Astrocyte (in vitro differentiated cells and primary cell): ENCODE data around the gene LMBRD1. TPM values are rescaled to one million over a fixed set of nuclear protein-coding genes. Genes with fewer than 3 reads are reported as not detected.

Source experiments
- DNase-seq: peaks from one replicate; pipeline ENCODE4 v3.0.0-alpha.2; 2010; ENCODE audit warnings: low read depth
- FAIRE-seq: peaks from 2 replicates; lab custom pipeline; 2011; peaks lifted over from hg19 to GRCh38; lab: Jason Lieb, UNC
- H2AFZ ChIP-seq: 2 replicates; pipeline ENCODE4 v1.6.0; 2012; ENCODE audit warnings: low read depth, low read length, inconsistent platforms
- H3K27ac ChIP-seq: 2 replicates; pipeline ENCODE4 v1.5.1; 2011; ENCODE audit warnings: low read depth, low read length, inconsistent platforms
- H3K27me3 ChIP-seq: 2 replicates; pipeline ENCODE4 v1.6.0; 2011; ENCODE audit warnings: low read length, inconsistent platforms; ENCODE audit not compliant: insufficient read depth
- H3K36me3 ChIP-seq: 2 replicates; pipeline ENCODE4 v1.5.1; 2011; ENCODE audit warnings: low read length, inconsistent platforms; ENCODE audit not compliant: insufficient read depth
- H3K4me1 ChIP-seq: 2 replicates; pipeline ENCODE4 v1.5.1; 2011; ENCODE audit warnings: low read length, inconsistent platforms; ENCODE audit not compliant: insufficient read depth
- H3K4me2 ChIP-seq: 2 replicates; pipeline ENCODE4 v1.6.0; 2012; ENCODE audit warnings: low read length, inconsistent platforms
- H3K4me3 ChIP-seq: 2 replicates; pipeline ENCODE4 v1.5.1; 2011; ENCODE audit warnings: low read depth, mild to moderate bottlenecking, low read length, inconsistent platforms; ENCODE audit not compliant: insufficient read depth
- H3K79me2 ChIP-seq: 2 replicates; pipeline ENCODE4 v1.6.0; 2012; ENCODE audit warnings: mild to moderate bottlenecking, low read length, inconsistent platforms; ENCODE audit not compliant: insufficient read depth
- H3K9ac ChIP-seq: 2 replicates; pipeline ENCODE4 v1.6.0; 2012; ENCODE audit warnings: mild to moderate bottlenecking, low read length, inconsistent platforms
- H3K9me3 ChIP-seq: 2 replicates; pipeline ENCODE4 v1.5.1; 2012; ENCODE audit warnings: low read depth, mild to moderate bottlenecking, low read length, inconsistent platforms; ENCODE audit not compliant: insufficient read depth
- H4K20me1 ChIP-seq: 2 replicates; pipeline ENCODE4 v1.6.0; 2012; ENCODE audit warnings: low read length, inconsistent platforms; ENCODE audit not compliant: insufficient read depth
- H3K27ac Mint-ChIP-seq: one replicate; pipeline ENCODE4 v1.8.0; 2021; ENCODE audit warnings: mild to moderate bottlenecking, mixed read lengths; ENCODE audit not compliant: unreplicated experiment
- H3K27me3 Mint-ChIP-seq: one replicate; pipeline ENCODE4 v1.8.0; 2021; ENCODE audit warnings: low read depth, mixed read lengths; ENCODE audit not compliant: unreplicated experiment
- H3K36me3 Mint-ChIP-seq: one replicate; pipeline ENCODE4 v1.8.0; 2021; ENCODE audit warnings: low read depth, mixed read lengths; ENCODE audit not compliant: unreplicated experiment
- H3K4me1 Mint-ChIP-seq: one replicate; pipeline ENCODE4 v1.8.0; 2021; ENCODE audit warnings: low read depth, mixed read lengths; ENCODE audit not compliant: unreplicated experiment
- H3K4me3 Mint-ChIP-seq: one replicate; pipeline ENCODE4 v1.8.0; 2021; ENCODE audit warnings: mild to moderate bottlenecking, moderate library complexity, mixed read lengths; ENCODE audit not compliant: unreplicated experiment
- H3K9me3 Mint-ChIP-seq: one replicate; pipeline ENCODE4 v1.8.0; 2021; ENCODE audit warnings: mild to moderate bottlenecking, mixed read lengths; ENCODE audit not compliant: unreplicated experiment
- CTCF ChIP-seq: IDR thresholded peaks from 2 replicates; pipeline ENCODE4 v1.5.1; 2011; ENCODE audit warnings: low read depth, mild to moderate bottlenecking, inconsistent platforms, low read length, moderate library complexity; ENCODE audit not compliant: insufficient read depth
- EZH2 ChIP-seq: IDR thresholded peaks from 2 replicates; pipeline ENCODE4 v1.6.1; 2012; ENCODE audit warnings: mild to moderate bottlenecking, low read length, inconsistent platforms; ENCODE audit not compliant: insufficient read depth
- total RNA-seq: library from RNA; stranded (reverse); gene quantifications from 2 replicates; pipeline ENCODE4 v1.2.1, GENCODE V29; 2021

The LMBRD1 gene
- total RNA-seq, 1 donor from 2014 or later, result 22.0 TPM

- no peak overlapping the region for H3K4me3 ChIP-seq
- H3K4me2 ChIP-seq, result no peak overlapping the region
- no peaks in the 10 kb centered on the region for H3K36me3 ChIP-seq
- H3K4me1 ChIP-seq, result no peaks in the 10 kb centered on the region
- H4K20me1 ChIP-seq, result no peaks in the 10 kb centered on the region
- Mint-ChIP-seq H3K36me3 (no peaks in the 10 kb centered on the region), H3K4me1 (no peaks in the 10 kb centered on the region), H3K27ac (no peak overlapping the region), H3K9me3 (peaks cover 2% of the 10 kb centered on the region), H3K4me3 (no peak overlapping the region), H3K27me3 (no peaks in the 10 kb centered on the region)
- no peaks in the 10 kb centered on the region for H3K9me3 ChIP-seq
- DNase-seq (no peak), FAIRE-seq (no peak)
- H3K79me2 ChIP-seq, result no peaks in the 10 kb centered on the region
- TF ChIP-seq EZH2 (no peak), CTCF (no peak)
- H2AFZ ChIP-seq, result no peak overlapping the region
- no peaks in the 10 kb centered on the region for H3K27me3 ChIP-seq
- no peak overlapping the region for H3K9ac ChIP-seq
- no peak overlapping the region for H3K27ac ChIP-seq
Measured at GRCh38 chr6:69664551-69664950, 132.3 kb downstream of the LMBRD1 start.

- FAIRE-seq, result no peak
- Histone ChIP-seq H3K79me2 (no peaks in the 10 kb centered on the region), H3K9me3 (no peaks in the 10 kb centered on the region), H3K27me3 (no peaks in the 10 kb centered on the region), H2AFZ (no peak overlapping the region), H3K4me3 (no peak overlapping the region), H3K9ac (no peak overlapping the region), H3K36me3 (no peaks in the 10 kb centered on the region), H4K20me1 (no peaks in the 10 kb centered on the region), H3K4me2 (no peak overlapping the region), H3K27ac (no peak overlapping the region), H3K4me1 (no peaks in the 10 kb centered on the region)
- H3K4me3 Mint-ChIP-seq, result no peak overlapping the region
- TF ChIP-seq EZH2, result no peak
- no peak for TF ChIP-seq CTCF
- peaks cover 9% of the 10 kb centered on the region for H3K9me3 Mint-ChIP-seq
- DNase-seq, result no peak
- no peaks in the 10 kb centered on the region for H3K36me3 Mint-ChIP-seq
- H3K27ac Mint-ChIP-seq, result no peak overlapping the region
- no peaks in the 10 kb centered on the region for H3K27me3 Mint-ChIP-seq
- no peaks in the 10 kb centered on the region for H3K4me1 Mint-ChIP-seq
Measured at GRCh38 chr6:69663215-69663614, 133.6 kb downstream of the LMBRD1 start.

DNA sequence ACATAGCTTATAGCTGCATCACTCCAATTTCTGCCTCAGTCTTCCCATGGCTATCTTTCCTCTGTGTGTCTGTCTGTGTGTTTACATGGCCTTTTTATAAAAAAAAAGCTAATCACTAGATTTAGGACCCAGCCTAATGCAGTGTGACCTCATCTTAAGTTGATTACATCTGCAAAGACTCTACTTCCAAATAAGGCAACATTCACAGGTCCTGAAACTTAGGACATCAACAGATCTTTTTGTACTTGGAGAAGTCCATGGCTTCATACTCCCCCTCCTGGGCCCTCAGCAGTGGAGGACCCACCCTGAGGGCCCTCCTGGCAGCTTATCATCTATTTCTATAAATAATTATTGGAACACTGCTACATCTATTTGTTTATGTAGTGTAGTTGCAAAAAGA lies 146.1 kb downstream of the LMBRD1 start:
- no peaks in the 10 kb centered on the region for H4K20me1 ChIP-seq
- Mint-ChIP-seq H3K4me1 (peaks cover 8% of the 10 kb centered on the region), H3K36me3 (no peaks in the 10 kb centered on the region), H3K4me3 (no peak overlapping the region), H3K9me3 (no peaks in the 10 kb centered on the region), H3K27ac (no peak overlapping the region), H3K27me3 (no peaks in the 10 kb centered on the region)
- H2AFZ ChIP-seq, result no peak overlapping the region
- H3K4me1 ChIP-seq, result no peaks in the 10 kb centered on the region
- DNase-seq (no peak), FAIRE-seq (no peak)
- peaks cover under 1% of the 10 kb centered on the region for H3K9me3 ChIP-seq
- H3K27ac ChIP-seq, result no peak overlapping the region
- TF ChIP-seq CTCF, result no peak
- TF ChIP-seq EZH2, result no peak
- no peak overlapping the region for H3K4me2 ChIP-seq
- no peak overlapping the region for H3K9ac ChIP-seq
- no peaks in the 10 kb centered on the region for H3K79me2 ChIP-seq
- no peak overlapping the region for H3K4me3 ChIP-seq
- no peaks in the 10 kb centered on the region for H3K27me3 ChIP-seq
- H3K36me3 ChIP-seq, result no peaks in the 10 kb centered on the region
